OCI-LY3 (cell line): ENCODE data around the gene CACNA1C.

Experiments
- H2AFZ ChIP-seq: fragments of 200-600, 300-600 bp; shearing (Covaris generic); 2 replicates; pipeline ENCODE4 v1.6.0; 2014; ENCODE audit warnings: antibody characterized with exemption, low read depth, low read length
- H3K27ac ChIP-seq: fragments of 200-600, 300-600 bp; sonication (generic); 2 replicates; pipeline ENCODE4 v1.5.1; 2014; ENCODE audit warnings: mild to moderate bottlenecking, low read length, moderate library complexity, mixed read lengths
- H3K27me3 ChIP-seq: fragments of 200-600, 300-600 bp; sonication (generic); 2 replicates; pipeline ENCODE4 v1.6.1; 2014; ENCODE audit warnings: low read depth, low read length, mixed read lengths
- H3K36me3 ChIP-seq: fragments of 200-600, 300-600 bp; sonication (generic); replicated peaks from 2 replicates; pipeline ENCODE3; 2014; ENCODE audit warnings: low read depth, low read length, mixed read lengths
- H3K4me1 ChIP-seq: fragments of 300-600, 200-600 bp; sonication (generic); 2 replicates; pipeline ENCODE4 v1.6.1; 2014; ENCODE audit warnings: low read length, mixed read lengths
- H3K4me2 ChIP-seq: fragments of 200-600, 300-600 bp; sonication (generic); 2 replicates; pipeline ENCODE4 v1.6.1; 2014; ENCODE audit warnings: low read length, mixed read lengths
- H3K4me3 ChIP-seq: fragments of 300-600, 200-600 bp; sonication (generic); 2 replicates; pipeline ENCODE4 v1.5.1; 2014; ENCODE audit warnings: antibody characterized with exemption, mild to moderate bottlenecking, low read length, moderate library complexity
- H3K79me2 ChIP-seq: fragments of 300-600, 200-600 bp; shearing (Covaris generic); 2 replicates; pipeline ENCODE4 v1.6.1; 2014; ENCODE audit warnings: mild to moderate bottlenecking, low read length, mixed read lengths
- H3K9ac ChIP-seq: fragments of 300-600, 200-600 bp; shearing (Covaris generic); 2 replicates; pipeline ENCODE4 v1.6.0; 2014; ENCODE audit warnings: mild to moderate bottlenecking, low read length, moderate library complexity
- H3K9me3 ChIP-seq: fragments of 200-600, 300-600 bp; shearing (Covaris generic); 2 replicates; pipeline ENCODE4 v1.6.1; 2014; ENCODE audit warnings: low read length, mixed read lengths; ENCODE audit not compliant: insufficient read depth
- H4K20me1 ChIP-seq: fragments of 200-600, 300-600 bp; sonication (generic); 2 replicates; pipeline ENCODE4 v1.6.1; 2016; ENCODE audit warnings: low read length, mixed read lengths; ENCODE audit not compliant: insufficient read depth
- CTCF ChIP-seq: fragments of 200-600, 300-600 bp; sonication (generic); IDR thresholded peaks from 2 replicates; pipeline ENCODE4 v1.5.1; 2014; ENCODE audit warnings: antibody characterized with exemption, low read length, low read depth
- EZH2phosphoT487 ChIP-seq: fragments of 200-600 bp; shearing (Covaris generic); IDR thresholded peaks from 2 replicates; pipeline ENCODE4 v1.6.1; 2018; ENCODE audit warnings: antibody characterized with exemption, mixed run types, low read depth

CACNA1C gene

GRCh38 chr12:2273288-2273687 lies 220.5 kb downstream of the CACNA1C start:
- H3K36me3 ChIP-seq = no peaks in the 10 kb centered on the region
- H3K4me2 ChIP-seq = no peak overlapping the region
- no peaks in the 10 kb centered on the region for H4K20me1 ChIP-seq
- H3K9me3 ChIP-seq = no peaks in the 10 kb centered on the region
- H3K4me3 ChIP-seq = no peak overlapping the region
- peaks cover 12% of the 10 kb centered on the region for H3K27me3 ChIP-seq
- no peak overlapping the region for H2AFZ ChIP-seq
- TF ChIP-seq EZH2phosphoT487 (no peak), CTCF (no peak; the same call in 1 of the 2 replicates)
- H3K27ac ChIP-seq = no peak overlapping the region
- H3K4me1 ChIP-seq = no peaks in the 10 kb centered on the region
- no peak overlapping the region for H3K9ac ChIP-seq
- H3K79me2 ChIP-seq = no peaks in the 10 kb centered on the region

- Histone ChIP-seq H3K27ac (no peak overlapping the region), H3K27me3 (peaks cover 7% of the 10 kb centered on the region; the same call in 1 of the 2 replicates), H3K4me1 (no peaks in the 10 kb centered on the region), H3K4me3 (no peak overlapping the region), H3K4me2 (no peak overlapping the region), H3K9me3 (no peaks in the 10 kb centered on the region), H3K9ac (no peak overlapping the region), H4K20me1 (no peaks in the 10 kb centered on the region), H3K79me2 (no peaks in the 10 kb centered on the region), H3K36me3 (no peaks in the 10 kb centered on the region), H2AFZ (no peak overlapping the region)
- TF ChIP-seq CTCF (no peak), EZH2phosphoT487 (no peak)
Observed at GRCh38 chr12:2273751-2274150, 221.0 kb downstream of the CACNA1C start.

GRCh38 chr12:2274733-2275132 lies 221.9 kb downstream of the CACNA1C start:
- Histone ChIP-seq H3K9me3 (no peaks in the 10 kb centered on the region), H3K4me1 (no peaks in the 10 kb centered on the region), H3K27me3 (peaks cover 7% of the 10 kb centered on the region; the same call in 1 of the 2 replicates), H2AFZ (no peak overlapping the region), H3K79me2 (no peaks in the 10 kb centered on the region), H3K36me3 (no peaks in the 10 kb centered on the region), H3K27ac (no peak overlapping the region), H4K20me1 (no peaks in the 10 kb centered on the region), H3K9ac (no peak overlapping the region), H3K4me2 (no peak overlapping the region), H3K4me3 (no peak overlapping the region)
- TF ChIP-seq CTCF (no peak), EZH2phosphoT487 (no peak)

- H3K4me3 ChIP-seq = no peak overlapping the region
- no peak overlapping the region for H3K27ac ChIP-seq
- no peaks in the 10 kb centered on the region for H3K79me2 ChIP-seq
- no peaks in the 10 kb centered on the region; the same call in 1 of the 2 replicates for H3K9me3 ChIP-seq
- H3K36me3 ChIP-seq = no peaks in the 10 kb centered on the region
- H3K4me1 ChIP-seq = no peaks in the 10 kb centered on the region
- no peak overlapping the region for H2AFZ ChIP-seq
- no peak for TF ChIP-seq EZH2phosphoT487
- TF ChIP-seq CTCF = no peak
- H3K9ac ChIP-seq = no peak overlapping the region
- no peaks in the 10 kb centered on the region for H4K20me1 ChIP-seq
- peaks cover 7% of the 10 kb centered on the region; the same call in 1 of the 2 replicates for H3K27me3 ChIP-seq
- no peak overlapping the region for H3K4me2 ChIP-seq
Observed at GRCh38 chr12:2276288-2277033, 223.7 kb downstream of the CACNA1C start.
